WTC11 (cell line): ENCODE results near the gene CLK3. TPM values are rescaled to one million over a fixed set of nuclear protein-coding genes. Genes with fewer than 3 reads are reported as not detected.

Experiments
- ATAC-seq: fragments of 200-7000 bp; cut with Tn5 transposase; 2 replicates; pipeline ENCODE4 v1.10.0; 2021; ENCODE audit warnings: mild to moderate bottlenecking, moderate library complexity
- CTCF ChIA-PET: fragments of 300-600 bp; sonication (Branson Sonifier 250); formaldehyde crosslinking; loops from one replicate; lab custom pipeline; 2021; ENCODE audit warnings: antibody characterized with exemption; lab: Charles Lee
- POLR2A ChIA-PET: fragments of 350-600 bp; sonication (Branson Sonifier 250); formaldehyde crosslinking; loops from one replicate; lab custom pipeline; 2021; ENCODE audit warnings: antibody characterized with exemption; lab: Charles Lee
- DNase-seq: peaks from one replicate; pipeline ENCODE4 v3.0.0; 2021; ENCODE audit warnings: low spot score
- H3K27ac Mint-ChIP-seq: 2 replicates; pipeline ENCODE4 v1.8.0; 2021; ENCODE audit warnings: mixed read lengths
- H3K27me3 Mint-ChIP-seq: 2 replicates; pipeline ENCODE4 v1.8.0; 2021; ENCODE audit warnings: low read depth, mild to moderate bottlenecking, moderate library complexity, mixed read lengths
- H3K36me3 Mint-ChIP-seq: 2 replicates; pipeline ENCODE4 v1.8.0; 2021; ENCODE audit warnings: mixed read lengths
- H3K4me1 Mint-ChIP-seq: 2 replicates; pipeline ENCODE4 v1.8.0; 2022; ENCODE audit warnings: mixed read lengths
- H3K4me3 Mint-ChIP-seq: 2 replicates; pipeline ENCODE4 v1.8.0; 2021; ENCODE audit warnings: mild to moderate bottlenecking, moderate library complexity, mixed read lengths
- H3K9me3 Mint-ChIP-seq: 2 replicates; pipeline ENCODE4 v1.8.0; 2021; ENCODE audit warnings: mixed read lengths
- ATF1 ChIP-seq: sonication (generic); formaldehyde crosslinking; IDR thresholded peaks from 2 replicates; pipeline ENCODE4 v1.8.1; 2023; ENCODE audit warnings: mild to moderate bottlenecking, moderate library complexity, missing genetic modification reagents
- ATF6 ChIP-seq: sonication (generic); formaldehyde crosslinking; IDR thresholded peaks from 2 replicates; pipeline ENCODE4 v1.8.1; 2023; ENCODE audit warnings: mild to moderate bottlenecking, missing genetic modification reagents
- CREB1 ChIP-seq: sonication (generic); formaldehyde crosslinking; IDR thresholded peaks from 2 replicates; pipeline ENCODE4 v1.8.0; 2023; ENCODE audit warnings: mild to moderate bottlenecking, missing genetic modification reagents
- ETV6 ChIP-seq: sonication (generic); formaldehyde crosslinking; IDR thresholded peaks from 2 replicates; pipeline ENCODE4 v1.8.1; 2022; ENCODE audit warnings: mild to moderate bottlenecking, missing genetic modification reagents
- GRHL2 ChIP-seq: fragments of 250-450 bp; sonication (Bioruptor Pico); IDR thresholded peaks from 2 replicates; pipeline ENCODE4 v1.8.0; 2022; ENCODE audit warnings: mild to moderate bottlenecking, moderate library complexity; ENCODE audit not compliant: insufficient replicate concordance, severe bottlenecking
- IRF2 ChIP-seq: sonication (generic); formaldehyde crosslinking; IDR thresholded peaks from 2 replicates; pipeline ENCODE4 v1.8.0; 2022; ENCODE audit warnings: low read depth, missing genetic modification reagents, borderline replicate concordance
- NFATC4 ChIP-seq: fragments of 250-450 bp; sonication (Bioruptor Pico); IDR thresholded peaks from 2 replicates; pipeline ENCODE4 v1.9.0; 2021; ENCODE audit warnings: mild to moderate bottlenecking
- SMAD4 ChIP-seq: sonication (generic); formaldehyde crosslinking; IDR thresholded peaks from 2 replicates; pipeline ENCODE4 v1.8.0; 2022; ENCODE audit warnings: mild to moderate bottlenecking, missing genetic modification reagents
- STAT6 ChIP-seq: sonication (generic); formaldehyde crosslinking; conservative IDR thresholded peaks from 2 replicates; pipeline ENCODE4 v1.8.1; 2023; ENCODE audit warnings: mild to moderate bottlenecking, low read depth, missing genetic modification reagents, moderate library complexity
- TEAD4 ChIP-seq: sonication (generic); formaldehyde crosslinking; IDR thresholded peaks from 2 replicates; pipeline ENCODE4 v1.8.0; 2022; ENCODE audit warnings: mild to moderate bottlenecking, missing genetic modification reagents
- ZNF263 ChIP-seq: sonication (generic); formaldehyde crosslinking; IDR thresholded peaks from 2 replicates; pipeline ENCODE4 v1.8.1; 2022; ENCODE audit warnings: low read depth, mild to moderate bottlenecking, moderate library complexity, missing genetic modification reagents
- total RNA-seq: library from RNA; stranded (reverse); gene quantifications from 3 replicates; pipeline ENCODE4 v1.2.3, GENCODE V29; 2021
- TF ChIP-seq, protein P1 (sequence below): fragments of 250-450 bp; sonication (Bioruptor Pico); IDR thresholded peaks from 2 replicates; pipeline ENCODE4 v1.9.0; 2021; ENCODE audit warnings: moderate library complexity, mild to moderate bottlenecking, inconsistent platforms, borderline replicate concordance
- TF ChIP-seq, protein P2 (sequence below): fragments of 250-450 bp; sonication (Bioruptor Pico); conservative IDR thresholded peaks from 2 replicates; pipeline ENCODE4 v1.9.0; 2021; ENCODE audit warnings: mild to moderate bottlenecking
- TF ChIP-seq, protein P3 (sequence below): sonication (generic); formaldehyde crosslinking; IDR thresholded peaks from 2 replicates; pipeline ENCODE4 v1.8.1; 2022; ENCODE audit warnings: mild to moderate bottlenecking, moderate library complexity, missing genetic modification reagents

Gene CLK3
- total RNA-seq, 1 experiment from 2014 or later = 48.1 TPM

GRCh38 chr15:74568594-74568993, 47.0 kb upstream of the CLK3 start (continued):
- no peak for TF ChIP-seq SMAD4 (CRISPR knock-in tag)
- TF ChIP-seq, protein P1, sequence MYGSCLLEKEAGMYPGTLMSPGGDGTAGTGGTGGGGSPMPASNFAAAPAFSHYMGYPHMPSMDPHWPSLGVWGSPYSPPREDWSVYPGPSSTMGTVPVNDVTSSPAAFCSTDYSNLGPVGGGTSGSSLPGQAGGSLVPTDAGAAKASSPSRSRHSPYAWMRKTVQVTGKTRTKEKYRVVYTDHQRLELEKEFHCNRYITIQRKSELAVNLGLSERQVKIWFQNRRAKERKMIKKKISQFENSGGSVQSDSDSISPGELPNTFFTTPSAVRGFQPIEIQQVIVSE (CRISPR knock-in tag) = no peak
- no peak for TF ChIP-seq IRF2 (CRISPR knock-in tag)
- TF ChIP-seq NFATC4 = no peak
- TF ChIP-seq, protein P2, sequence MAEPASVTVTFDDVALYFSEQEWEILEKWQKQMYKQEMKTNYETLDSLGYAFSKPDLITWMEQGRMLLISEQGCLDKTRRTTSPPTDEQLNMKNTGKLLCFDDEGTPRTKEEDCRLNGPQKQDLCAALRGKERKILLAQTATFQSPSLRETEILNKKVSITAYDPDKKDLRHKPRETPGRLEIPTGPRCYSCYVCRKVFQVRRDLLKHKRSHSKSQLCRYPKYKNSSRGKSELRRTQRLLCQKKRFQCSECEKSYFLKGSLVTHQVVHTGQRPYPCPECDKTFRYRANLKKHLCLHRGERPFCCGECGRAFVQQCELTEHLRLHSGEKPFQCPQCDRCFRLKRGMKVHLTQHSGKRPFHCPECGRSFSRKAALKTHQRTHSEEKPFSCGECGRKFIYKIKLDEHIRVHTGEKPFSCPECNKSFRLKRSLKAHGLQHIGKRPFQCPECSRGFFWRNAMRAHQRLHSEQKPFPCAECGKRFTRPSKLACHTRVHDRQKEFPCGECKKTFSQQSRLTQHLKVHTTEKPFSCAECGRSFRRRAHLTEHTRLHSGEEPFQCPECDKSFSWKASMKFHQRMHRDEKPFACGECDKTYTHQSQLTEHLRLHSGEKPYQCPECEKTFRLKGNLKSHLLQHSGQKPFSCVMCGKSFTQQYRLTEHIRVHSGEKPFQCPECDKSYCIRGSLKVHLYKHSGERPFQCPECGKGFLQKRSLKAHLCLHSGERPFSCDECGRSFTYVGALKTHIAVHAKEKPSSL (CRISPR knock-in tag) = no peak
- no peak for TF ChIP-seq ATF1 (CRISPR knock-in tag)
- no peak for TF ChIP-seq ATF6

GRCh38 chr15:74569731-74570070, 45.9 kb upstream of the CLK3 start:
- CTCF ChIA-PET = no interaction called here
- TF ChIP-seq GRHL2 (no peak), TEAD4 (CRISPR knock-in tag) (no peak)
- TF ChIP-seq, all 79 proteins: peak for 0
- H3K4me3 Mint-ChIP-seq = no peak overlapping the region
- no peaks in the 10 kb centered on the region for H3K27me3 Mint-ChIP-seq
- ATAC-seq (no peak), DNase-seq (no peak)
- no peaks in the 10 kb centered on the region for H3K9me3 Mint-ChIP-seq
- POLR2A ChIA-PET = no interaction called here
- H3K36me3 Mint-ChIP-seq = peaks cover 59% of the 10 kb centered on the region
- peaks cover 21% of the 10 kb centered on the region for H3K4me1 Mint-ChIP-seq
- H3K27ac Mint-ChIP-seq = no peak overlapping the region

DNA sequence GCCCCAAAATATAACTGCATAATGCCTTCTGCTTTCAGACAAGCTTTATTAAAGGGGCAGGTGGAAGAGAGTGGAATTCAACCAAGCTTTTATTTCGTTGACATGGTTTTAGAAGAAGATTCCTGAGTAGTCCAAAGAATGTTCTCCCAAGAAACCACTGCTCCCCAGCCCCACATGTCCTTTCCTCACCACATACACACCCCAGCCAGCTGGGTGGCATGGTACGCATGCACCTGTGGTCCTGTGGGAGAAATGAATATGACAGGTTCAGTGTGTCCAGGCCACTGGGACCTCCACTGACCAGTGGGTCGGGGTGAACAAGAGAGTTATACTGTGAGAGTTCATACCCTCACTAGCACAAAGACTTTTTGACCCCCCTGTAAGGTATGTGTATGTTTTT, 44.4 kb upstream of the CLK3 start:
- ChIA-PET POLR2A (no interaction called here), CTCF (no interaction called here)
- ATAC-seq (no peak), DNase-seq (no peak)
- Mint-ChIP-seq H3K4me1 (peaks cover 17% of the 10 kb centered on the region), H3K4me3 (no peak overlapping the region), H3K27me3 (no peaks in the 10 kb centered on the region), H3K36me3 (peaks cover 72% of the 10 kb centered on the region), H3K9me3 (no peaks in the 10 kb centered on the region), H3K27ac (no peak overlapping the region)
- TF ChIP-seq STAT6 (CRISPR knock-in tag) (no peak), ETV6 (CRISPR knock-in tag) (no peak), CREB1 (CRISPR knock-in tag) (no peak), ZNF263 (CRISPR knock-in tag) (no peak)
- TF ChIP-seq, protein P3, sequence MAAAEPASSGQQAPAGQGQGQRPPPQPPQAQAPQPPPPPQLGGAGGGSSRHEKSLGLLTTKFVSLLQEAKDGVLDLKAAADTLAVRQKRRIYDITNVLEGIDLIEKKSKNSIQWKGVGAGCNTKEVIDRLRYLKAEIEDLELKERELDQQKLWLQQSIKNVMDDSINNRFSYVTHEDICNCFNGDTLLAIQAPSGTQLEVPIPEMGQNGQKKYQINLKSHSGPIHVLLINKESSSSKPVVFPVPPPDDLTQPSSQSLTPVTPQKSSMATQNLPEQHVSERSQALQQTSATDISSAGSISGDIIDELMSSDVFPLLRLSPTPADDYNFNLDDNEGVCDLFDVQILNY = no peak
